Stimulated activated CD4-positive, alpha-beta T cell treated with anti-CD3 and anti-CD28 coated beads, TNF-alpha, amount 100 ng/mL, for 1 hour (primary cell): ENCODE results near the gene HOXA7.

Experiments
- DNase-seq, 3 donors: peaks; one replicate each; pipeline ENCODE4 v3.0.0-alpha.2; 2020; ENCODE audit warnings: low read depth in 3 of 3, low spot score in 1 of 3

Gene HOXA7

DNA sequence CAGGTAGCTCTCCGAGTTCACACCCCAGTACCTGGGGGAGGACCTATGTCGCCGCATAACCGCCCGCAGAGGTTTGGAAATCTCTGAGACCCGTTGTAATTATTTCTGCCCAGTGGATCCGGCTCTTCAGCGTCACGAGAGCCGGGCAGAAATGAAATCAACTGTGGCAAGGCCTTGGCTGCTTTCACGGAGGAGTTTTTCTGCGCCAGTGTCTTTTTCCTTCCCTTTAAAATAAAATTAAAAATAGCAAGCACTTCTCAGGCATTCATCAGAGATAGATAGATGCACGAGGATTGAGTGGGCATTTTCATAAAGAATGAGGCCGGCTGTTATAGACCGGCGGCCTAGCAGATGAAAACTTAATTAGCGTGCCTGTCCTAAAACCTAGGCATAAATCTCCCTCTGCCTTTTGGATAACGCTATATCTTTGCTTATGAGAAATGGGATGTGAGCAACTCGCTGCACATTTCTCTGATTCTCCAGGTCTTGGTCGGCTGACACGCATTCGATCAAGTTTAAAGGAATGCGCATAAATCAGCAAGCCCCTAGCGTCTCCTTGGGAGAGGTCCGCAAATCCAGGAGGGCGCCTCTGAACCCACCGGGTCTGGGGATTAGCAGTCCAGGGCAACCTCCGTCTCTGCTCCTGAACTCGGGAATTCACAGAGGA, 37.0 kb upstream of the HOXA7 start:
- DNase-seq = no peak

DNA sequence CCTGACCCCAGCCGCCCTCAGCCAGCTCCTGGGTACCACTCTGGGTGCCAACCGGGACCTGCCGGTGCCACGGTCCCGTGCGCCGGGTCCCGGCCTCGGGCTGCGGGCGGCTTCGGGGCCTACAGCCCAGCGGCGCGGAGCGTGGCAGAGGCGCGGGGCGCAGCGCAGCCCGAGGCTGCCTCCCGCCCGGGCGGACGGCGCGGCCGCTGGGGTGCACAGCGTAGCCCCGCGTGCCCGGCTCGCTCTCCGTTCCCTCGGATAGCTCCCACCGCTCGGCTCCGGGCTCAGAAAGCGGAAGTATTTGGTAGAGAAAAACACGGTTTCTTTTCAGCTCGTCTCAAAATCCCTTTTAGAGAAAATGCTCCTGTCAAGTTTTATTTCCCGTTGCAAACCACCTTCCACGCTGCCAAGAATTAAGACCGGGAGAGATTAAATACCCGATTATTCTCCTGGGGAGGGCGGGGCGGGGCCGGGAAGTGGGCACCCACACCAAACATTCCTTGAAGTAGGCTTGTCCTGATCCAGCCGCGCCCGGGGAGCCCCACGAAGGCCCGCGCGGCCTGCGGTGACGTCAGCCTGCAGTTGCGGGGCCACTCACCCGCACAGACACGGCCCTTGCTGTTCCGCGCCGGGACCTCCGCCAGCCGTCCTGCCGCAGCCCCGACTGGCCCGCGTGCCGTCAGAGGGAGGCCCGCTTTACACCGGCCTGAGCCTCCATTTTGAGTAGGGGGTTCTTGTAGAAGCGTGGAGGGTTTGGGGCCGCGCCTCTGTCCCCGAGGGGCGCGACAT, 36.3 kb upstream of the HOXA7 start:
- DNase-seq = no peak

DNA sequence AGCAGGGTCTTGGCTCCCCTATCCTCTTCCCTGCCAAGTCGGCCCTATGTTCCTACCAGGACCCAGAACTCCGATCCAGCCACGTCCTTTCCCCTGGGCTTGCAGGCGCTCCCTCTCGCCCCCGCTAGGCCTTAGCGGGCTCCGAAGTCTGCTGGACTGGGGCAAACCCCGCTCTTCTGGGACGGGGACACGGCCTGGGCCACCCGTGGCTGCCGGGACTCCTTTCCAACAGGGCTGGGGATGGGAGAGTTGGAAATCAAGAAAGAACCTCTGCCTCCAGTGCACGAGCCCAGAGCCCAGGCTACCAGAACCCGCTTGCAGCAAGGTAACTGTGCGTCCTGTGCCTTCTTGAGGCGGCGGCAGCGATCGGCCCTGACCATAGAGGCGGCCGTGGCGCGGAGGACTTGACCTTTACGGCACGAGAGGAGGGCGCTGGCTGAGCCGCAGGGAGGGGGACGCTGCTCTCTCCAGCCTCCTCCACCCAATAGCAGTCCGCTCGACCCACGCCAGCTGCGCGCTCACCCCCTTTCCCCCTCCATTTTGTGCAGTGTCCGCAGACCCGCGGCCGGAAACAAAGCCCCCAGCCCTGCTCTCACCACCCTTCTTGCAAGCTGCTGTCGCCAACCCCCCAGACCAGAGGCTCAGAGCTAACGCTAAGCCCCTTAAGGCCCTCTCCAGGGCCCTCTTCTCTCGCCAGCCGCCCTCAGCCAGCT, 35.5 kb upstream of the HOXA7 start:
- no peak for DNase-seq

DNA sequence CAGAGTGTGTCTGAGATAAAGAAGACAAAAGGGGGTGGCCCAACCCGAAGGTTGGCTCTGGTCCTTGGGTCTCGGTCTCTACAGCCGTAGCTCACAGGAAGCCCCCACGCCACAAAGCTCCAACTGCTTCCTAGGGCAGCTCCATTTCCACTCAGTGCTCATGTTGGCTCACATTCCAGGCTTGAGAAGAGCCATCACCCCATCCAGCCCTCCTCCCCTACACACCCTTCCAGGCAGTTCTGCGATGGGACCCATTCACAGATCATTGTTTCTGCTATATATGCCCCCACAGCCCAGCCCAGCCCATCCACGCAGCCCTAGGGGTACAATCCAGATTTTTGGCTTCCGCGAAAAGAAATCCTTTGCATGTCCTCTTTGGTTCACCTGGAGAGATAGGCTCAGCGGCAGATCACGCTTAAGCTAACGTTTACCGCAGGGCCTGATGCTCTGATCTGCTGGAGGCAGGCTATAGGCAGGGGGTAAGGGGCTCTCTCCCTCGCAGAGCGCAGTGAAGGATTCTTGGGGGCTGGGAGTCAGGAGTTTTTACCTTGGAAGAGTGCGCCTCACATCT, 34.8 kb upstream of the HOXA7 start:
- DNase-seq = no peak

DNA sequence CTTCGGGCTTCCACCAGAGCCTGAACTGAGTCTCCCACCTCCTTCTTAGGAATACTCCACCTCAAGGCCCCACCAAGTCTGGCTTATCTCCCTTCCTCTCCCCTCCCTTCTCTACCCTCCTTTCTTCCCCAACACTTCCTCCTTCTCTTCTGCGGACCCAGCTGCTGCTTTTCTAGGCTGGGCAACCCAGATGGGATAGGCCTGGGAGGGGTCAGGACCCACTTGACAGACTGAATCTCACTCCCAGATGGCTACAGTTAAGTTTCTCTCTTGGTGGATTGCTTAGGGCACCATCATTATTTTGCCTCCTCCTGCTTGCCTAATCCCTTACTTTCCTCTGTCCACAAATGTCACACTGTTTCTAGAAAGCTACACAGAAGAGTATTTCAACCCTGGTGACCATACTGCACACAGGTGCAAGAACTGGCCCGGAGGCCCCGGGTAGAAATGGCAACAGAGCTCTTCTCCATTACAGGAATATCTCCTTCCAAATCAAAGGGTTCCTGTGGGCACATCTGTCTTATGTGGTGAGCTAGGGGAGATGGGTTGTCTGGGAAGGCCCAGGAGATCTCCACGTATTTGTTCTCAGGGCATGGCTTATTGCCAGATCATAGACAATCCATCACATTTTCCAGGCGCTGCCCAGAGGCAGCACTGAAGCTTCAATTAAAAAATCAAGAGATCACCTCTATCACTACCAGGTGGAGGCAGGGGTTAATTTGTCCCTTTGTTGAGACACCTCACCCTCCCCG, 33.7 kb upstream of the HOXA7 start:
- no peak for DNase-seq

DNA sequence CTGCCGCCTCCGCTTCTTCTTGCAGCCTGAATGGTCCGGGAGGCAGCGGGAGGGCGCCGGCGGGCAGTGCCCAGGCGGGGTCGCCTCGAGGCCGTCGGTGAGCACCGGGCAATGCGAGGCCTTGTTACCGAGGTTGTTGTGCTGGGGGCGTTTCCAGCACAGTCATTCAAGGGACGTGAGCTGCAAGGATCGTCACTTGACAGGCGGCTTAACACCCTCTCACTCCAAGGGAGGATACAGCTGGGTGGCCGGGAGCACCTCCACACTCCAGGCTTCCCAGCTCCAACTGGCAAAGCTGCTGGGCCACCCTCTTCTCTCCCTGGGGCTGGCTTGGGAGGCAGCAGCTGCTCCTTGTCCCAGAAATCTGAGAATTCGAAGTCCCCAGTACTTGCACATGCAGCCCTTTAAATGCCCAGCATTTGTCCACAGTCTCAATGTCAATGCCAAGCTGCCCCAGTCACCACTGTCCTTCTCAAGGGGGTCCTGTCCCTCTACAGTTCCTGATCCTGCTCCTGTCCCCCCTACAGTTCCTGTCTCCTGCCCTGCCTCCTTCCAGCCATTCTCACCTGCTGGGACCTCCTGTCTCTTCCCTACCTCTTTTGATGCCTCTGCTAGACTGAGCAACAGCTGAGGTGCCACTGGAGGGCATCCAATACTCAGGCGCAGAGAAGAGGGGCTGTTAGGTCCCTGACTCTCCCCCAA, 33.0 kb upstream of the HOXA7 start:
- no peak for DNase-seq

DNA sequence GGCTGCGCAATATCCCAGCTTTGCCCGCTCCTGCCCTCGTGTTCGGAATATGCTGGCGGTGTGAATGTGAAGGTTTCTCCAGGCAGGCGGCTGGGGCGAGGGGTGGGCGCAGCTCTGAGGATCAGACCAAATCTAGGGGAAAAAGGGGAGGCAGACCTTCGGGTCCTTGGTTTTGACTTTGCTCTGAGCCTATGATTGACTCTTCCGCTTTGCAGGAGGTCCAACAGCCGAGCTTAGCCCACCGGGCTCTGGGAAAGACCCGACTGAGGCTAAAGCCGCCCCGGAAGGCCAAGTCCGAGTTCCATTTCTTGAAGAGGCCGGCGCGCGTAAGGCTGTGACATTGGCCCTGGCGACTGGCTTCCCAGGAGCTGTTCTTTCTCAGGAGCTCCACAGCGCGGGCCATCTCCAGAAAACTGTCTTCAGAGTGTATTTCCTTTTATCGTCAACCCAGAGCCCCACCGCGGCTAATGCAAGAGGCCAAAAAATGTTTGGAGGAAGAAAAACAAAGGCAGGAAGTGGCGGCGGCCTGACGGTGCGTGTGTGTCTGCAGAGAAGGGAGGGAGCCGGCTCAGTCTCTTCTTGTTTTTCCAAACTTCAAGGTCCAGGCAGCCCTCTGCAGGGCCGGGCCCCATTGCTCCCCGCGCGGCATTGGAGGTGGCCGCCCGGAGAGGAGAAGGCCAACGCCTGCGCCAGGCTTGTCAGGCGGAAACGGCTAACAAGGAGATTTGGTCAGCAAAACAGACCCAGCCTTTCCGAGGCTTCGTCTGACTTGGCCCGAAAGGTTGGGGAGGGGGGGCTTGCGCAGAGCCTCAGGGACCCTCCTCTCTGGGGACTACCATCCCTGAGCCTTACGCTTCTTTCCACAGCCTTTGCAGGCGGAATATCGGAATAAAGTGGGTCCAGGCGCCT, 32.2 kb upstream of the HOXA7 start:
- DNase-seq = no peak

DNA sequence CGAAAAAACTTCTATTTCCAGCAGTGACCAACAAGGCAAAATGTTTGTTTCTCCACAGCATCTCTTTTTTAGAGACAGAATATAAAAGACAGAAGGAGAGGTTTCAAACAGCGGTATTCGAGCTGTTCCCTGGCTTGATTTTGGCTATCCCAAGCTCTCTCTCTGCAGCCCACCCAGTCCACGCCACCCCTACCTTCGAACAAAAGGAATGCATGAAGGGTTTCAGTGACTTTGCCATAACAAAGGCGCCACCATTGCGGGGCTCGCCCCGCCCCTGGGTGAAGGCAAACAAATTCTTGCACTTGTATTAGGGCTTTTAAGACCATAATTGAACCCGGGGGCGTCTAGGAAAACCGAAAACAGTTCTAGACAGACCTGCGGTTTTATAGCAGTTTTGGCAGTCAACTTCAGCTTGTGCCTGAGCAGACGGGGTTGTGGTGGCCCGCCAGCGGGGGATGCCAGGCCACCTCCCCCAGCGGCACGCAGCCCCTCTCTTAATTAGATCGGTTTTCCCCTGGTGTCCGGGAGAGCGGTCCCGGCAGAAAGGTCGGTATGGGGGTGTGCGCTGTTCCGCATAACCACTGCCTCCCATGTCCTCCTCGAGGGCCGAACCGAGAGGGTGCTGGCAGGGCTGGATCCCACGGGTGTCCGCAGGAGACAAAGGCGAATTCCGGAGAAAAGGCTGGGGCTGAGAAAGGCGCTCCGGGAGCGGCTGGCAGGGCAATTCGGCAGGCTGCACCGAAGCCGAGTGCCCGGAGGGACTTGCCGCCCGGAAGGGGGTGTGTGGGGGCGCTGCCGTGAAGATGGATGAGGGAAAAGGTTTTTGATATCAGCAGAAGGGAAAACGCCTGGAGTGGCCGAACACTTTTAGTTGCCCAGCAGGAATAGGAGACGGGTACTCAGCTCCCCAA, 31.3 kb upstream of the HOXA7 start:
- DNase-seq = no peak

DNA sequence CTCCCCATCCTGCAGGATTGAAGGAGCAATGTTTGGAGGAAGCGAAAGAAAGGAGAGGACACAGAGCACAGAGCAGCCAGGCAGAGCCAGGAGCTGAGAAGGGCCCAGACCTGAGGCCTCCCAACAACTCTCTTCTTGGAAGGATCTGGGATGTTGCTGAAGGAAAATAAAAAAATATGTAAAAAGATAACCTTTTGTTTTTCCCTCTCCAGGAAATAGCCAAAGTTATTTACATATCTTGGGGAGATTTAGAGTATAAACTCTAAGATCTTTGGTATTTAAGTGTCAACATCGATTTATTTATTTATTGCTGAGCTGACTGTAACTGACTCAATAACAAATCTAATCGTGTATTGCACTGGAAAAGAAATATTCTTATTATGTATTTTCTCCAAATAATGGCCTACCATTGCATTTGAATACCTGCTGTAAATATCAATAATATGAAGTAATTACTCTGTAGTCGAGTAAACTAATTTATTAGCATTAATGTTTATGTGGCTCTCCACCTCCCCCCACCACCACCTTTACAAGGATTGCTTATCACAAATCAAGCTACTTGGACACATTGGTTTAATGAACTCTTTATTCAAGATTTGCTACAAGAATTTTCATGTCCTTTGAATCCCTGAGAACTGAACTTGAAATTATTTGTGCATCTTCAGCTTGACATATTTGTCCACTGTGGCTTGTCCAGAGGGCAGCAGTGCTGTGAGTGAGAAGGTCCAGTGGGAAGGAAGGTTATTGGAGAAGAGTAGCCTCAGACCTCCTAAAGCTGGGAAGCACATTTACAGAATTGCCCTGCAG, 30.4 kb upstream of the HOXA7 start:
- DNase-seq = no peak

DNA sequence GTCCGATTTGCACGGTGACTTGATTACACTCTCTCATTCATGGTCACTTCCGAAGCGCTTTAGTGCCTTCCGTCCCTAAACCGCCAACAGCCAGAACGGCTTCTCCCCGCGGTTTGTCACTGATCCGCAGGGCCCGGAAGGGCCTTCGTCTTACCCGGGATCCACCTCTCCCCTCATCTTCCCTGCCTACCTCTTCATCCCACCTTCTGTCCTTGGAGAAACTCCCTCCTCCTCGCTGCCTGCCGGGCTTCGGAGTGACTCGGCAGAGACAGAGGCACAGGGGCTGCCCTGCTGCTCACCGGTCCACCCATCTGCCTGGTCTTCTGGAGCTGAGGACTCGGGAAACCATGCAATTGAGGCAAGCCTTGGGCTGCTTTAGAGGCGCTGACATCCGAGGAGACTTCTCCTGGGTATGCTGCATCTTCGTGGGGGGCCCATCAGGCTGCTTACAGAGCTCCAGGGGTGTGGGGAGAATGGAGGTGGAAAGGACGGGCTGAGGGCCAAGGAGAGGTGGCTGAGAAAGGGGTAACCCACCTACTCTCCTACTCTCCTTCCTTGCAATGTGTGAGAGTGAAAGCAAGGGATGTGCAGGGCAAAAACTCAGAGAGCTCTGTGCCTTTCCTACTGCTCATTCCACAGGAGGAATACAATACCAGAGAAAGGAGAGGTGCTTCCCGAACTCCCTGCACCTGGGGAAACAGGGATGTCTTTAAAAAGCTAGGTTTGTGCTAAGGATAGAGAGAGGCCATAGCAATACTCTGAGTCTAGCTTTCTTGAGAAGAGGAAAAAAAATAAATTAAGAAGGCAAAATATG, 29.6 kb upstream of the HOXA7 start:
- no peak for DNase-seq

DNA sequence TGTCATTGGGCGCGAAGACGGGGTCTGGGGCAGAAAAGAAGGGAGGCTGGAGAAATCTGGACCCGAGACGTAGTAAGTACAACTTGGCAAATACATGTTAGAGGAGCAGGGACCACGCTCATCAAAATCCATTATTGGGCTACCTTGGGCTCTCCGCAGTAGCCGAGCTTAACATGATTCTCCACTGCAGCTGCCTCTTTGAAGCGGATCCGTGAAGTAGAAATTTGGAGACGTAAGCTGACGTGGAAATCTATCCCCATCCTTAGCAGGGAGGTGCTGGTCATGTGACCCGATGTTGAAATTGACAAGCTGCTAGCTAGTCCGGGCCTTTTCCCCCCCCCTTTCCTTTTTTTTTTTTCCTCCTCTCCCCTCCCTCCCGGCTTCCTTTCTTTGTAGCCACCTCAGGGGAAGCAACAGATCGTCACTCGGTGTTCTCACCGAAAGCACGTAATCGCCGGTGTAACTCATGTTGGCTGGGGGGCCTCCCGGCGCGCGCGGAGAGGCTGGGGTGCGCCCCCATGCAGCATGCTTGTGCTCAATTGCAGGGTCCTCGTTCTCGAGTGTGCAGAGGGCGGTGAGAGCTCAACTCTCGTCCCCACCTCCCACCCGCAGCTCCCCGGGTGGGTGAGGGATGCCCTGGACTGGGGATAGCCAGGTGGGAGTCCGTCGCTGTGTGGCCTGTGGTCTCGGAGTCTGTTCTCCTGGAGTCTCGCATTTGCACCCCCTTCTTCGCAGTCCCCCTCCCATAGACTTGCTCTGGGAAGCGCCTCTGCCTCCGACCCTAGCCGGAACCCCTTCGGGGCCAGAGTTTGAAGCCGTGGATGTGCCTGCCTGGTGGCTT, 28.8 kb upstream of the HOXA7 start, which contains the start of gene HOXA11:
Gene HOXA11, minus strand, starts transcription at position 220 of the 841 bp plus-strand sequence. Its CDS starts 88 bp downstream, at position 132.
- DNase-seq = no peak

DNA sequence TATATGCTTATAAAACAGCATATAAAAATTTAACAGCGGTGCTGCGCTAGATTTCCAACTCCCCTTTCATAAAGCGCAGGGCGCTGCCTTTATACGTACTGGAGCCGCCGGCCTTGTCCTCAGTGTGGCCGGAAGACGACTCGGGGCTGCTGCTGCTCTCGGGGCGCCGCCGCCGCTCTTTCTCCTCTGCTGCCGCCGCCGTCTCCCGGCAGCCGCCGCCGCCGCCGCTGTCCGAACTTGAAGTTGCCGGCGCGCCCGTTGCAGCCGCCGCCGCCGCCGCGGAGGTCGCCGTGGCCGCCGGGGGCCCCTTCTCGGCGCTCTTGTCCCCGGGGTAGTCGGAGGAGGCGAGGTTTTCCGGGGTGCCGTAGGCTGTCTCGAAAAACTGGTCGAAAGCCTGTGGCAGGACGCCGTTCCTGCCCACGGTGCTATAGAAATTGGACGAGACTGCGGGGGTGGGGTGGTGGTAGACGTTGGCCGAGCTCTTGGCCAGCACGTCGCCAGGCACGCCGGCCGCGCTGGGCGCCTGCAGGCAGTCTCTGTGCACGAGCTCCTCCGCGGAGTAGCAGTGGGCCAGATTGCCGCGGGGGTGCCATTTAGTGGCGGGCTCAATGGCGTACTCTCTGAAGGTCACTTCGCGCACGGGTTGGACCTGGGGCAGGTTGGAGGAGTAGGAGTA, 28.0 kb upstream of the HOXA7 start:
- no peak for DNase-seq

DNA sequence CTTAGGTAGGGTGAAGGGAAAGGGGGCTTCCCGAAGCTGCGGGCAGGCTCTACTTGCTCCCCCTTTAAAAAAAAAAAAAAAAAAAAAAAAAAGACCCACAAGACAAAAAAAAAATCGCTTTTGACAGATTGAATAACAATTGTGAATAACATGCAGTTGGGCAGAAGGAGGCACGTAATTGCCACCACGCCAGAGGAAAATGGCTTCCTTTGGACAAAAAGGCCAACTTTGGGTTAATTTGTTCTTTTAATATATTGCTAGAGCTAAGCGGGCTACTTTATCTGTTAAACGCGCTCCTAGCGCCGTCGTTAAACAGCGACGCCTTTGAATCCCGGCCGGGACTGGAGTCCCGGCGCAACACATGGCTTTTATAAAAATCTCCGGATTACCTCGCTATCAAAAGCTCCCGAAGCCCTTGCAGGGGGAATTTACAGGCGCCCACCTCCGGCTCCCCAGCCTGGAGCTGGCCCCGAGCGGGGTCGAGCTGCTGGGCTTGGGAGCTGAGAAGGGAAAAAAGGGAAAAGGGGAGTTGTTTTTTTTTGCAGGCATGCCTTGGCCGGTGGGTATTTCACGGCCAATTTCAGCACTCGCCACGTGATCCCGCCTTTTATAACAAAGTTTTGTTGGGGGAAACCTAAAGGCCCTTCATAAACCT, 27.3 kb upstream of the HOXA7 start:
- DNase-seq = no peak

DNA sequence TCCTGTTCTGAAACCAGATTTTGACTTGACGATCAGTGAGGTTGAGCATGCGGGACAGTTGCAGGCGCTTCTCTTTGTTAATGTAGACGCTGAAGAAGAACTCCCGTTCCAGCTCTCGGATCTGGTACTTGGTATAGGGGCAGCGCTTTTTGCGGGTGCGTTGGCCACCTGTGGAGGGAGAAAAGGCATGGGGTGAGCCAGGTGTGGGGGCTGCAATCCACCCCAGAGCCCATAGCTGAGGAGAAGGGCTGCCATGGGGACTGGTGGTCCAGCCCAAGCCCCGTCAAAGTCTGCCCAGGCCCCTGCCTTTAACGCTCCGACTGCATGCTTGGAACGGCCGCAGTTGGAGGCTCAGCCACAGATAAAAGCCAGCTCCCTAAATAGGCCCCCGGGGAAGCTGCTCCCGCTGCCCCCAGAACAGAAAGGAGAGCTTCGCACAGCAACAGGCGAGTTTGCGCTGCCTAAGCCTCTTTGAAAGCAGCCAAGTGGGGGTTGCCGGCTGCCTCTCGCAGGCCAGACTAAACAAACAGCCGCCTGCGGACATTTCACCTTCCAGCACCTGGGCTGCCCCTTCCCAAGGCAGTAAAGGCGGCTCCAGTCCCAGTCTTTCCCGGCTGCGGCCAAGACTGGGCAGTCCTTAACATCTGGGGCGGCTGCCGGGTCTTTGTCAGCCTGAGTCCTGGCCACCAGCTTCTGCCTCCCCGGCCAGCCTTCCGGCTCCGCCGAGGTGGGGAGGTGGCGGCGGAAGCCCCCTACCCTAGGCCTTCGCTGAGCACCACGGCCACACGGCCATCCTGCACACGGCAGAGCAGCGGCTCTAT, 26.6 kb upstream of the HOXA7 start:
- DNase-seq = no peak
